Memory B cell (primary cell): ENCODE results near the gene LHFPL3.

Experiments used
- ATAC-seq: fragments of 150-1000 bp; cut with Tn5 transposase; 2 replicates; pipeline ENCODE4 v1.10.0; 2021; ENCODE audit warnings: low read depth, mild to moderate bottlenecking, moderate library complexity
- DNase-seq, 2 donors: peaks; one replicate each; pipeline ENCODE4 v3.0.0; 2022; ENCODE audit warnings: low spot score in 2 of 2
- H3K27ac Mint-ChIP-seq: one replicate; pipeline ENCODE4 v1.8.0; 2022; ENCODE audit warnings: mild to moderate bottlenecking, moderate library complexity, mixed read lengths
- H3K27me3 Mint-ChIP-seq: one replicate; pipeline ENCODE4 v1.8.0; 2022; ENCODE audit warnings: mixed read lengths
- H3K36me3 Mint-ChIP-seq: one replicate; pipeline ENCODE4 v1.8.0; 2022; ENCODE audit warnings: mild to moderate bottlenecking, mixed read lengths
- H3K4me1 Mint-ChIP-seq: one replicate; pipeline ENCODE4 v1.8.0; 2022; ENCODE audit warnings: mixed read lengths
- H3K4me3 Mint-ChIP-seq: one replicate; pipeline ENCODE4 v1.8.0; 2022; ENCODE audit warnings: mild to moderate bottlenecking, moderate library complexity, mixed read lengths
- H3K9me3 Mint-ChIP-seq: one replicate; pipeline ENCODE4 v1.8.0; 2022; ENCODE audit warnings: mixed read lengths

The LHFPL3 gene

DNA sequence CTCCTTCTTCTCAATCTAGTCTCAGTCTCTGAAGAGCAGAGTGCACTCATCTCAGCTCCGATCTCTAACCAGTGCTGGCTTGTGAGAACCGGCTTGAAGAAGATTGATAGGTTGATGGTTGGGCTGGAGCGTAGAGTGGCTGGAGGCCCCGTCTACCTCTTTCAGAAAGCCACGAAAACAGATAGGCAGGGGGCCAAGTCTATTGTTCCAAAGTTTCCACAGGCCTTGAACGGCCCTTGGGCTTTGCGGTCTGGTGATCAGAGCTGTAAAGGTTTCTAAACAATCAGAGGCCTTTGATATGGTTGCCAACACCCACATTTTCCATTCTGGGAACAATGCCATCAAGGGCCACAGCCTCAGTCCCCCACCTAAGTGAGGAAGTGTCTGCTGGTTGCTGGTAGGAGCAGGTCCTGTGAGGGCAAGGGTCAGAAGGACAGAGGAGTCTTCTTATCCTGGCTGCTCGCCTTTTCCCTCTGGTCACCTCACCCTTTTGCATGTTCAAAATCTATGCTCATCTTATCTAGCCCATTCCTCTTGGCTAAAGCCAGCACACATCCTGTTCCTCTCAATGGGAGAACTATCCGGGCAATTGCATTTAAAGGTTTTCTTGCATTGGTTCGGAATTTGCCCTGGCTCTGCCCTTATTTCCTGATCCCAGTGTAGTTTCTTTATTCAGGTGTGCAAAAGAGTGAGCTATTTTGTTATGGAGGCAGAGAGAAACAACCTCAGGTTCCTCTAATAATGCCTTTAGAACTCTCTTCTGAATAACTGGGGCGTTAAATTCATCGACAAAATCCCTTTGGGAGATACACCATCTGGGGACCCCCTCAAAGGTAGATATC lies 615.3 kb downstream of the LHFPL3 start:
- Mint-ChIP-seq H3K9me3 (peaks cover 1% of the 10 kb centered on the region), H3K4me3 (peak overlapping the region; percentile 86), H3K27ac (peak overlapping the region; percentile 100), H3K4me1 (peaks cover 51% of the 10 kb centered on the region), H3K36me3 (peaks cover 8% of the 10 kb centered on the region), H3K27me3 (no peaks in the 10 kb centered on the region)
- DNase-seq (peak; percentile 35 to 47), ATAC-seq (peak; percentile 6)

DNA sequence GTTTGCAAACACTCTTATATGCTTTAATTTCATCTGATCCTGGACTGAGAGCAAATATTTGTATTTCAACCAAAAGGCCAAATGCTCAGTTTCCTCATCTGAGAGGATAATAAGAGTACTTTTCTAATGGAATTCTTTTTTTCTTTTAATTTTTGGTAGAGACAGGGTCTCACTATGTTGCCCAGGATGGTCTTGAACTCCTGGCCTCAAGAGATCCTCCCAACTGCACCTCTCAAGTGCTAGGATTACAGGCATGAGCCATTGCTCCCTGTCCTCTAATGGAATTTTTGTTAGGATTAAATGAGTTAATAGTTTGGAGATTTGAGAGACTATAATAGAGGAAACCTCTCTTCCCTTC lies 617.2 kb downstream of the LHFPL3 start:
- H3K9me3 Mint-ChIP-seq: peaks cover 1% of the 10 kb centered on the region
- ATAC-seq (no peak), DNase-seq (no peak)
- peak overlapping the region; percentile 86 for H3K4me3 Mint-ChIP-seq
- peak overlapping the region; percentile 100 for H3K27ac Mint-ChIP-seq
- H3K27me3 Mint-ChIP-seq: no peaks in the 10 kb centered on the region
- H3K4me1 Mint-ChIP-seq: peaks cover 53% of the 10 kb centered on the region
- peaks cover 8% of the 10 kb centered on the region for H3K36me3 Mint-ChIP-seq

DNA sequence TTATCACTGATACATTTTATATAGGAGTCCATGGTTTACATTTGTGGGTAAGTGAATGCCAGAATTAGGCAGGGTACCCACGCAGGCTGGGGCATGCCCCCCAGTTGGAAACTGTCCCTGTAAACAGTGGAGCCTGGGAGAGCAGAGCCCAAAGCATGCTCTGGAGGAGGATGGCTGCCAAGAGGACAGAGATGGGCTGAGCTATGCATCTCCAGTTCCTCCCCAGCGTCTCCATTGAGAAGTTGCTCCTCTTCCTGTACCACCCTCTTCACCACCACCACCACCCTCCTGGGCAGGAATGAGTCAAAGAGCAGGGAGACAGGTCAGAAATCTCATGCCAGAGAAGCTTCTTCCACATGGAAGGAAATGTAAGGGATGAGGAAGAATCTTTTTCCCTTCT lies 617.9 kb downstream of the LHFPL3 start:
- Mint-ChIP-seq H3K27me3 (no peaks in the 10 kb centered on the region), H3K4me3 (peak overlapping the region; percentile 14), H3K4me1 (peaks cover 51% of the 10 kb centered on the region), H3K27ac (peak overlapping the region; percentile 100), H3K9me3 (peaks cover 1% of the 10 kb centered on the region), H3K36me3 (peaks cover 8% of the 10 kb centered on the region)
- no peak for DNase-seq
- no peak for ATAC-seq

DNA sequence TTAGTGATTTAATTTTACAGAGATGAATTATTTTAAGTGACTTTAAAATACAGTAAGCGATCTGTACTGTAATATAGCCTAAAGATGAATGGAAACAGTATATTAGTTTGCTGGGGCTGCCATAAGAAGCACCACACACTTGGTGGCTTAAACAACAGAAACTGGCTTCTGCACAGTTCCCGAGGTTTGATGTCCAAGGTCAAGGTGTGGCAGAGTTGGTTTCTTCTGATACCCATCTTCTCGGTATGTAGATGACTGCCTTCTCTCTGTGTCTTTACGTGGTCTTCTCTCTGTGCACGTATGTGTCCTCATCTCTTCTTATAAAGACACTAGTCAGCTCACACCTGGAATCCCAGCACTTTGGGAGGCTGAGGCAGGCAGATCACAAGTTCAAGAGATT lies 621.6 kb downstream of the LHFPL3 start:
- no peak overlapping the region for H3K27ac Mint-ChIP-seq
- peaks cover 13% of the 10 kb centered on the region for H3K36me3 Mint-ChIP-seq
- H3K4me1 Mint-ChIP-seq: peaks cover 33% of the 10 kb centered on the region

DNA sequence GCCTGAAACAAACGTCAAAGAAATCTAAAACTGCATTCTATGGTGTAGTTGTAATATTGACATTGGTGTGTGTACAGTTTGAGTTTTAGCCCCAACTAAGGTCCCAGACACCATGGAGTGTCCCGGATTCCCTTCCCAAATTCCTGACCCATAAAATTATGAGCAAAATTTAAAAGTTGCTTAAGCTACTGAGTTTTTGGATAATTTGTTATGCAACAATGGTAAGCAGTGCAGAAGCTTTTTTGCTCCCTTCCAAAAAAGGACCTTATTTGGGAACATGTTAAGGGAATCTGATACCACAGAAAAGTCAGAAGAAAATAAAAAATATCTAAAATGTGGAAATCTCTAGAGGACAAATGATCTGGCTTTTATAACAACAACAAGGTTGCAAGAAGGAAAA lies 622.4 kb downstream of the LHFPL3 start:
- no peak overlapping the region for H3K4me3 Mint-ChIP-seq
- no peaks in the 10 kb centered on the region for H3K9me3 Mint-ChIP-seq
- DNase-seq (no peak), ATAC-seq (no peak)
- no peaks in the 10 kb centered on the region for H3K27me3 Mint-ChIP-seq
- peak overlapping the region; percentile 7 for H3K27ac Mint-ChIP-seq
- peaks cover 13% of the 10 kb centered on the region for H3K36me3 Mint-ChIP-seq
- peaks cover 32% of the 10 kb centered on the region for H3K4me1 Mint-ChIP-seq

More for the DNA sequence above, 621.6 kb downstream of the LHFPL3 start:
- ATAC-seq (no peak), DNase-seq (no peak)
- Mint-ChIP-seq H3K4me3 (peak overlapping the region; percentile 34), H3K27me3 (no peaks in the 10 kb centered on the region), H3K9me3 (no peaks in the 10 kb centered on the region)

DNA sequence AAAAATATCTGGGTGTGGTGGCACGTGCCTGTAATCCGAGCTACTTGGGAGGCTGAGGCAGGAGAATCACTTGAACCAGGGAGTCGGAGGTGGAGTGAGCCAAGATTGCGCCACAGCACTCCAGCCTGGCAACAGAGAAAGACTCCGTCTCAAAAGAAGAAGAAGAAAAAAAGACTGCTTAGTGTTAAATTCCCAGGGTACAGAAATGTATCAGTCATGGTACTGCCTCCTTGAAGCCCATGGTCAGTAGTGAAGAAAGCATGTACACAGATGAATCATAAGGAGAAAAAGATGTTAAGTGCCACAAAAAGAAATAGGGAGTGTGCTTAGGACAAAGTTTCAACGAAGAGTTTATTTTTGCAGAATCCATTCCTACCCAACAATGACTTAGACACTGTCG lies 623.1 kb downstream of the LHFPL3 start:
- Mint-ChIP-seq H3K9me3 (no peaks in the 10 kb centered on the region), H3K4me3 (peak overlapping the region; percentile 39), H3K27ac (peak overlapping the region; percentile 7), H3K36me3 (peaks cover 13% of the 10 kb centered on the region), H3K27me3 (no peaks in the 10 kb centered on the region), H3K4me1 (peaks cover 30% of the 10 kb centered on the region)
- DNase-seq (no peak), ATAC-seq (no peak)

DNA sequence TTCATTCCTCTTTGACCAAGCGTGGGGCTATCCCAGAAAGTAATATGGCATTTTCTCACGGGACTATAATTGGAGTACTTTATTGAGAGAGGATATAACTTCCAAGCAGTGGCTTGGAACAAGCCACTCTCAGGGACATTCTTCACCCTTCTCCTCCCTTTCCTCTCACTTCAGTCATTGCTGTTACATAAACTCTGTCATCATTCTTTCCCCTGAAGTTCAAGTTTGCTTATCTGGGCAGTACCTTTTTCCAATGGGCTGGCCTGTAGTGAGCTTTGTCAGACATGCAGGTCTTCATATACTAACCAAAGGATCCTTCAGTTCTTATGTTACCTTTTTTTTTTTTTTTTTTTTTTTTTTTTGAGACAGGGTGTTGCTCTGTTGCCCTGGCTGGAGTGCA lies 626.9 kb downstream of the LHFPL3 start:
- Mint-ChIP-seq H3K36me3 (peaks cover 15% of the 10 kb centered on the region), H3K4me3 (no peak overlapping the region), H3K27ac (no peak overlapping the region), H3K27me3 (no peaks in the 10 kb centered on the region), H3K4me1 (peaks cover 23% of the 10 kb centered on the region), H3K9me3 (no peaks in the 10 kb centered on the region)
- ATAC-seq (no peak), DNase-seq (no peak)
